GM12872 (cell line): ENCODE results near the gene STK4.

Experiments used
- CTCF ChIP-seq: IDR thresholded peaks from 3 replicates; pipeline ENCODE4 v1.5.1; 2011; ENCODE audit warnings: low read depth, mild to moderate bottlenecking, low read length, moderate library complexity; ENCODE audit not compliant: insufficient read depth

STK4 gene

GRCh38 chr20:45032276-45032675, 66.0 kb downstream of the STK4 start:
- no peak for TF ChIP-seq CTCF

- TF ChIP-seq CTCF, result no peak
Measured at GRCh38 chr20:45032781-45033180, 66.5 kb downstream of the STK4 start.

- TF ChIP-seq CTCF, result no peak
Measured at GRCh38 chr20:45034436-45034835, 68.1 kb downstream of the STK4 start.

GRCh38 chr20:45036044-45036755, 69.9 kb downstream of the STK4 start:
- TF ChIP-seq CTCF, result no peak

GRCh38 chr20:45037050-45037449, 70.7 kb downstream of the STK4 start:
- no peak for TF ChIP-seq CTCF

GRCh38 chr20:45037635-45038034, 71.3 kb downstream of the STK4 start:
- TF ChIP-seq CTCF, result no peak

- TF ChIP-seq CTCF, result no peak
Measured at GRCh38 chr20:45038745-45039474, 72.6 kb downstream of the STK4 start.
